Measurements from ENCODE around the gene BAMBI.

Gene BAMBI

GRCh38 chr10:28681928-28682750, 4.8 kb downstream of the BAMBI start:
- no peak overlapping the region for H3K4me3 ChIP-seq (ENCODE audit: low read length)
- no peak for DNase-seq (ENCODE audit: low read depth)
- no peak for TF ChIP-seq CTCF (IDR thresholded peaks at IDR 0.05; ENCODE audit: insufficient read depth, low read depth, low read length, missing control alignments)

- no peak for TF ChIP-seq CTCF (IDR thresholded peaks at IDR 0.05; ENCODE audit: insufficient read depth, low read depth, low read length, missing control alignments)
- no peak overlapping the region for H3K4me3 ChIP-seq (ENCODE audit: low read length)
- no peak for DNase-seq (ENCODE audit: low read depth)
Observed at GRCh38 chr10:28684157-28684985, 7.0 kb downstream of the BAMBI start.

- DNase-seq (ENCODE audit: low read depth) = no peak
- no peak for TF ChIP-seq CTCF (IDR thresholded peaks at IDR 0.05; ENCODE audit: insufficient read depth, low read depth, low read length, missing control alignments)
- no peak overlapping the region for H3K4me3 ChIP-seq (ENCODE audit: low read length)
Observed at GRCh38 chr10:28684986-28685580, 7.8 kb downstream of the BAMBI start.

- no peak overlapping the region for H3K4me3 ChIP-seq (ENCODE audit: low read length)
- TF ChIP-seq CTCF (IDR thresholded peaks at IDR 0.05; ENCODE audit: insufficient read depth, low read depth, low read length, missing control alignments) = no peak
- DNase-seq (ENCODE audit: low read depth) = no peak
Observed at GRCh38 chr10:28685717-28686116, 8.4 kb downstream of the BAMBI start.

GRCh38 chr10:28686835-28687682, 9.7 kb downstream of the BAMBI start:
- TF ChIP-seq CTCF (IDR thresholded peaks at IDR 0.05; ENCODE audit: insufficient read depth, low read depth, low read length, missing control alignments) = no peak
- no peak for DNase-seq (ENCODE audit: low read depth)
- H3K4me3 ChIP-seq (ENCODE audit: low read length) = no peak overlapping the region

- H3K4me3 ChIP-seq (ENCODE audit: low read length) = no peak overlapping the region
- DNase-seq (ENCODE audit: low read depth) = no peak
- TF ChIP-seq CTCF (IDR thresholded peaks at IDR 0.05; ENCODE audit: insufficient read depth, low read depth, low read length, missing control alignments) = no peak
Observed at GRCh38 chr10:28687683-28688001, 10.3 kb downstream of the BAMBI start.
